Measurements from ENCODE around the gene ZNF646.

DNA sequence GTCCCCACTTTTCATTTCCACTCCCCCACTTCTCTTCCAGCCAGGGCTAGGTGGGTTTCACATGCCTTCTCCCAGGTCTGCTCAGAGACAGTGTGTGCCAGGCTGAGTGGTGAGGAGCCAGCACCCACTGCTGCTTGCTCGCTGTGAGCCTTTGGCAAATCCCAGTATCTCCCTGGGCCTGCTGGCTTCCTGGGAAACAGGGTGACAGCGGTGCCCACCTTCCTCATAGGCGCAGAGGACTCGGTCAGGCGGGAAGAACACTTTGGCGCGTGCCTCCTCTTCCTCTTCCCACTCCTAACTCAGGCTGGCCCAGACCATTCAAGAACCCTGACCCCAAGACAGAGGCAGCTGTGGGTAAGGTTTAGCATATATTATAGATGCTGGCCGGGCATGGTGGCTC is 15.0 kb downstream of the ZNF646 start:
- TF ChIP-seq, protein P1, sequence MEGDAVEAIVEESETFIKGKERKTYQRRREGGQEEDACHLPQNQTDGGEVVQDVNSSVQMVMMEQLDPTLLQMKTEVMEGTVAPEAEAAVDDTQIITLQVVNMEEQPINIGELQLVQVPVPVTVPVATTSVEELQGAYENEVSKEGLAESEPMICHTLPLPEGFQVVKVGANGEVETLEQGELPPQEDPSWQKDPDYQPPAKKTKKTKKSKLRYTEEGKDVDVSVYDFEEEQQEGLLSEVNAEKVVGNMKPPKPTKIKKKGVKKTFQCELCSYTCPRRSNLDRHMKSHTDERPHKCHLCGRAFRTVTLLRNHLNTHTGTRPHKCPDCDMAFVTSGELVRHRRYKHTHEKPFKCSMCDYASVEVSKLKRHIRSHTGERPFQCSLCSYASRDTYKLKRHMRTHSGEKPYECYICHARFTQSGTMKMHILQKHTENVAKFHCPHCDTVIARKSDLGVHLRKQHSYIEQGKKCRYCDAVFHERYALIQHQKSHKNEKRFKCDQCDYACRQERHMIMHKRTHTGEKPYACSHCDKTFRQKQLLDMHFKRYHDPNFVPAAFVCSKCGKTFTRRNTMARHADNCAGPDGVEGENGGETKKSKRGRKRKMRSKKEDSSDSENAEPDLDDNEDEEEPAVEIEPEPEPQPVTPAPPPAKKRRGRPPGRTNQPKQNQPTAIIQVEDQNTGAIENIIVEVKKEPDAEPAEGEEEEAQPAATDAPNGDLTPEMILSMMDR (IDR thresholded peaks at IDR 0.05; ENCODE audit: insufficient read depth, low read length, poor library complexity, severe bottlenecking) = no peak
- TF ChIP-seq EZH2phosphoT487 (conservative IDR thresholded peaks at IDR 0.05; ENCODE audit: low read length) = no peak

Measured in SU-DHL-6 (cell line).